ENCODE data around the gene B3GALNT2.
"Not testable (repeated sequence)": the region's sequence is repeated elsewhere in the genome, so short reads cannot be mapped to it uniquely, and the experiment has no call there.

The B3GALNT2 gene

GRCh38 chr1:235549351-235550139 lies 45.3 kb upstream of the B3GALNT2 start:
- Histone ChIP-seq H3F3A (ENCODE audit: low read depth) (no peaks in the 10 kb centered on the region), H3K9me3 (ENCODE audit: insufficient read depth, low read depth, low read length) (no peaks in the 10 kb centered on the region), H3K79me2 (ENCODE audit: insufficient read depth, low read length) (no peaks in the 10 kb centered on the region), H3K9ac (ENCODE audit: low read depth, low read length, poor library complexity, severe bottlenecking) (no peak overlapping the region), H3K36me3 (ENCODE audit: insufficient read depth, low read length) (no peaks in the 10 kb centered on the region), H3K9me2 (replicated peaks; ENCODE audit: low read depth, low read length) (no peaks in the 10 kb centered on the region), H4K20me1 (ENCODE audit: insufficient read depth, low read length, poor library complexity, severe bottlenecking) (no peaks in the 10 kb centered on the region), H2AFZ (ENCODE audit: low read length) (no peak overlapping the region), H3K4me2 (ENCODE audit: low read depth, low read length, poor library complexity, severe bottlenecking) (no peak overlapping the region), H3K4me3 (ENCODE audit: low read length, poor library complexity, severe bottlenecking) (no peak overlapping the region), H3K27me3 (ENCODE audit: insufficient read depth, low read length, poor library complexity, severe bottlenecking) (no peaks in the 10 kb centered on the region), H3K4me1 (ENCODE audit: insufficient read depth, low read length, poor library complexity, severe bottlenecking) (no peaks in the 10 kb centered on the region)
- no peak for TF ChIP-seq CTCF (conservative IDR thresholded peaks at IDR 0.05; ENCODE audit: low read length)
- TF ChIP-seq EZH2phosphoT487 (IDR thresholded peaks at IDR 0.05; ENCODE audit: borderline replicate concordance), result no peak

GRCh38 chr1:235546369-235547155 lies 42.3 kb upstream of the B3GALNT2 start:
- not testable (repeated sequence) for H3F3A ChIP-seq (ENCODE audit: low read depth); H3K9me2 ChIP-seq (replicated peaks; ENCODE audit: low read depth, low read length); H3K36me3 ChIP-seq (ENCODE audit: insufficient read depth, low read length); H3K27me3 ChIP-seq (ENCODE audit: insufficient read depth, low read length, poor library complexity, severe bottlenecking); H3K4me2 ChIP-seq (ENCODE audit: low read depth, low read length, poor library complexity, severe bottlenecking); H3K9me3 ChIP-seq (ENCODE audit: insufficient read depth, low read depth, low read length); H3K79me2 ChIP-seq (ENCODE audit: insufficient read depth, low read length); H4K20me1 ChIP-seq (ENCODE audit: insufficient read depth, low read length, poor library complexity, severe bottlenecking); H3K9ac ChIP-seq (ENCODE audit: low read depth, low read length, poor library complexity, severe bottlenecking); H2AFZ ChIP-seq (ENCODE audit: low read length); H3K4me3 ChIP-seq (ENCODE audit: low read length, poor library complexity, severe bottlenecking); H3K4me1 ChIP-seq (ENCODE audit: insufficient read depth, low read length, poor library complexity, severe bottlenecking)

GRCh38 chr1:235545292-235545930 lies 41.2 kb upstream of the B3GALNT2 start:
- no peaks in the 10 kb centered on the region for H3K79me2 ChIP-seq (ENCODE audit: insufficient read depth, low read length)
- H3K27me3 ChIP-seq (ENCODE audit: insufficient read depth, low read length, poor library complexity, severe bottlenecking), result no peaks in the 10 kb centered on the region
- H3F3A ChIP-seq (ENCODE audit: low read depth), result no peaks in the 10 kb centered on the region
- H3K9ac ChIP-seq (ENCODE audit: low read depth, low read length, poor library complexity, severe bottlenecking), result no peak overlapping the region
- H3K4me1 ChIP-seq (ENCODE audit: insufficient read depth, low read length, poor library complexity, severe bottlenecking), result no peaks in the 10 kb centered on the region
- H4K20me1 ChIP-seq (ENCODE audit: insufficient read depth, low read length, poor library complexity, severe bottlenecking), result no peaks in the 10 kb centered on the region
- no peaks in the 10 kb centered on the region for H3K36me3 ChIP-seq (ENCODE audit: insufficient read depth, low read length)
- no peak overlapping the region for H3K4me3 ChIP-seq (ENCODE audit: low read length, poor library complexity, severe bottlenecking)
- TF ChIP-seq CTCF (conservative IDR thresholded peaks at IDR 0.05; ENCODE audit: low read length), result no peak
- TF ChIP-seq EZH2phosphoT487 (IDR thresholded peaks at IDR 0.05; ENCODE audit: borderline replicate concordance), result no peak
- H3K9me3 ChIP-seq (ENCODE audit: insufficient read depth, low read depth, low read length), result no peaks in the 10 kb centered on the region
- no peak overlapping the region for H2AFZ ChIP-seq (ENCODE audit: low read length)
- H3K9me2 ChIP-seq (replicated peaks; ENCODE audit: low read depth, low read length), result no peaks in the 10 kb centered on the region
- H3K4me2 ChIP-seq (ENCODE audit: low read depth, low read length, poor library complexity, severe bottlenecking), result no peak overlapping the region

- H3K9ac ChIP-seq (ENCODE audit: low read depth, low read length, poor library complexity, severe bottlenecking); H3K79me2 ChIP-seq (ENCODE audit: insufficient read depth, low read length); H3K9me3 ChIP-seq (ENCODE audit: insufficient read depth, low read depth, low read length); H3K4me2 ChIP-seq (ENCODE audit: low read depth, low read length, poor library complexity, severe bottlenecking); H3K4me1 ChIP-seq (ENCODE audit: insufficient read depth, low read length, poor library complexity, severe bottlenecking); H2AFZ ChIP-seq (ENCODE audit: low read length); H3K36me3 ChIP-seq (ENCODE audit: insufficient read depth, low read length); H3K9me2 ChIP-seq (replicated peaks; ENCODE audit: low read depth, low read length); H3K4me3 ChIP-seq (ENCODE audit: low read length, poor library complexity, severe bottlenecking); H3K27me3 ChIP-seq (ENCODE audit: insufficient read depth, low read length, poor library complexity, severe bottlenecking); H4K20me1 ChIP-seq (ENCODE audit: insufficient read depth, low read length, poor library complexity, severe bottlenecking); H3F3A ChIP-seq (ENCODE audit: low read depth): not testable (repeated sequence)
Measured at GRCh38 chr1:235542845-235543244, 38.6 kb upstream of the B3GALNT2 start.

Measured in Loucy (cell line).